NCI-H510A (cell line): Measurements from ENCODE around the gene ENTPD5.

Experiments used
- DNase-seq: peaks from one replicate; lab custom pipeline; 2025; lab: John Stamatoyannopoulos, UW

The ENTPD5 gene, protein sequence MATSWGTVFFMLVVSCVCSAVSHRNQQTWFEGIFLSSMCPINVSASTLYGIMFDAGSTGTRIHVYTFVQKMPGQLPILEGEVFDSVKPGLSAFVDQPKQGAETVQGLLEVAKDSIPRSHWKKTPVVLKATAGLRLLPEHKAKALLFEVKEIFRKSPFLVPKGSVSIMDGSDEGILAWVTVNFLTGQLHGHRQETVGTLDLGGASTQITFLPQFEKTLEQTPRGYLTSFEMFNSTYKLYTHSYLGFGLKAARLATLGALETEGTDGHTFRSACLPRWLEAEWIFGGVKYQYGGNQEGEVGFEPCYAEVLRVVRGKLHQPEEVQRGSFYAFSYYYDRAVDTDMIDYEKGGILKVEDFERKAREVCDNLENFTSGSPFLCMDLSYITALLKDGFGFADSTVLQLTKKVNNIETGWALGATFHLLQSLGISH

GRCh38 chr14:74018586-74019407 lies at the start of gene ENTPD5, which contains the start of gene BBOF1:
Gene ENTPD5 (minus strand): TSS chr14:74019288. CDS start chr14:73988102, 31,186 bp downstream.
Gene BBOF1 (plus strand): TSS chr14:74019349. CDS start chr14:74019479, 130 bp downstream.
- DNase-seq, result peak; percentile 47

DNA sequence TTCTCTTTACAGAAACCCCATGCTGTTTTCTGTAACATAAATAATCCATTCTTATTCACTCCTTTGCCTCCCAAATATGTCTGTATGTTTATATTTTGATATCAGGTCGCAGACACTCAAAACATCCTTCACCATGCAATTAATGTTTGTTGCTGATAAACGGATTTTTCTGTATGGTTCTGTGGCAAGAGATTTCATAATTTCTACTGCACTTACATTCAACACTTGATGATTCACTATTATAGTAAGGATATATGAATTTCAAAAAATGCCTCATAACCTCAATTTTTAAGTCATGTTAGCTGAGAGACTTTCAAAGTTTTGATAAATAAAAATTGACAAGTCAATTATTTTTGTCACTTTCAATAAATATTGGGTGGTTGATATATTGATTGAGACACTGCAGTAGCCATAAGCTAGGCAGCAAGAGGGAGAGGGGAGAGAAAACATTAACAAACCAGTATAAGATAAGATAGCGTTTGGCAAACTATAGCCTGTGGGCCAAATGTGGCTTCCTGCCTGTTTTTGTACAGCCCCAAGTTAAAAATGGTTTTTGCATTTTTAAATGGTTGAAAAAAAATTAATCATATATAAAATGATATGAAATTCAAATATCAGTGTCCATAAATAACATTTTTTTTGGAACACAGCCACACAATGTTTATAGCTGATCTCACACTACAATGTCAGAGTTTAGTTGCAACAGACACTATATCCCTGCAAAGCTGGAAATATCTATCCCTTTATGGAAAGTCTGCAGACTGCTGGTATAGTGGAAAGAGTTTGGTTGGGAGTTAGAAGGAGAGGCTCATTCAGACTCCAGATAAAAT lies 46.9 kb upstream of the ENTPD5 start:
- DNase-seq, result no peak

GRCh38 chr14:74064883-74065282 lies 45.8 kb upstream of the ENTPD5 start:
- DNase-seq, result no peak

DNA sequence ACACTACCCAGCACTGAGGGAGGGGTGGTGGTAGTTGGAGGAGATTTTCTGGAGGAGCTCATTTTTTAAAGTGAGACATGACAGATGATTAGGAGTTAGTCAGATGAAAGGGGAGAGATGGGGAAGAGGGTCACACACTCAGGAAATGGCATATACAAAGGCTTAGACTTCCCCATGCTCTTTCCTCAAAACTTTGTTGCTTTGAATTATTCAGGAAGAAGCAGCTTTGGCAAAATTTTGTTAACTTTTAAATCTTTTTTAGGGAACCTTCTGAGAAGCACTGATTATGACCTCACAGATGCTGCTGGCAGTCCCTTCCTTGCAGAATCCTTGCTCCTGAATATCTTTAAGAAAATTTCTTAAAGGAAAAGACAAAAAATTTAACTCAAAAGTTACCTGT lies 45.3 kb upstream of the ENTPD5 start:
- DNase-seq, result no peak

DNA sequence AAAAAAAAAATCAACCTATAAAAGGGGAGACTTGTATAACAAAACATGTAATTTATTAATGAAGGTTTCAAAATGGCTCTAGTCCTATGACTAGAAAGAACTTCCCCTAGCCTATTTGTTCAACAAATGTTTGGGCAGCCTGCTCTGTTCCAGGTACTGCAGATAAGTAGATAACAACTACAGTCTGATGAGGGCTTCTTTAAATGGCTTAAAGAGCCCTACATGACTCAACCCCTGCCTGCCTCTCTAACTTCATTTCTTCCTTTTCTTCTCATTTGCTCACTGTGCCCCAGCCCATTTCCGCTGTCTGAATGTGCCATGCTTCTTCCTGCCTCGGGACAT lies 43.7 kb upstream of the ENTPD5 start:
- DNase-seq, result no peak

GRCh38 chr14:74049876-74050495 lies 30.9 kb upstream of the ENTPD5 start:
- DNase-seq, result no peak

DNA sequence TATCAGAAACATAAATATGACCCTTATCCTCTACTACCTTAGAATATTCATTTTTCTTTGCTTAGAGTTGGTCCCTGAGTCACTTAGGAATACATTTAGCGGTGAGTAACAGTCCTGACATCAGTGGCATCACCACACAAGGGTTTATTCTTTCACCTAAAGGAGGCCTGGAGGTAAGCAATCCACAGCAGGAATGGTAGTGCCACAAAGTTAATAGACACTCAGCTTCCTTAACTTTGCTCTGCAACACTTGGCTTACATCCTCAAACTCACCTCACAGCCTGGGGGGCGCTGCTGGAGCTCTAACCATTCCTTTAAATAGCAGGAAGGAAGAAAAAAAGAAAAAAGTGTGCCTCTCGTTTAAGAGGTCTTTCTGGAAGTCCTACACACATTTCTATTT lies 29.2 kb upstream of the ENTPD5 start:
- no peak for DNase-seq

GRCh38 chr14:74045522-74045921 lies 26.4 kb upstream of the ENTPD5 start:
- no peak for DNase-seq

DNA sequence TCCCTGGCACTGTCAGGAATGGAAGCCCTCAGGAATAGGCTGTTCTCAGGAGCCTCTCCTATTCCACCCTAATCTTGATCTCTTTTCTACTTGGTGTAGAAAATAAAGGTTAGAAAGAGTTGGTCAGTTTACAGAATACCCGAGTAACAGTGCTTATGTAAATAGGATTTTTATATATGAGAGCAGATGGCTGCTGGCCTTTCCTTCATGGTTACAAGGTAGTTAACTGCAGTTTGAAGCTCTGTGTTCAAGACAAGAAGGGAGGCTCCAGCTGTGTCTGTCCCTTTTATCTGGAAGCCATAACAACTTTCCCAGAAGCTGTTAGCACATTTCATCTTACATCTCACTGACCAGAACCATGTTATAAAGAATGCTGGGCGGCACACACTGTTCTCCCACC lies 23.2 kb upstream of the ENTPD5 start:
- DNase-seq, result no peak

GRCh38 chr14:74038020-74038859 lies 19.2 kb upstream of the ENTPD5 start:
- DNase-seq, result no peak

DNA sequence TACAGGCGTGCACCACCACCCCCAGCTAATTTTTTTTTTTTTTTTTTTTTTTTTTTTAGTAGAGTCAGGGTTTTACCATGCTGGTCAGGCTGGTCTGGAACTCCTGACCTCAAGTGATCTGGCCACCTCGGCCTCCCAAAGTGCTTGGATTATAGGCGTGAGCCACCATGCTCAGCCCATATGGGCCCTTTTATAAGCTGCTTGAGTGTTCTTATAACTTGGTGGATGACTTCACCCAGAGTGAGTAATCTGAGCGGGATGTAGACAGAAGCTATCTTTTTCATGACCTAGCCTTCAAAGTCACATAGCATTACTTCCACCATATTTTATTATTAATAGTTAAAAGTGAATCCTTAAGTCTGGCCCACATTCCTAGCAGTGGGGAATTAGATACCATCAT lies 16.5 kb upstream of the ENTPD5 start:
- no peak for DNase-seq

GRCh38 chr14:74034572-74034971 lies 15.5 kb upstream of the ENTPD5 start:
- DNase-seq, result no peak

GRCh38 chr14:74029136-74029535 lies 10.0 kb upstream of the ENTPD5 start:
- no peak for DNase-seq

- no peak for DNase-seq
Measured at GRCh38 chr14:74022346-74022745, 3.3 kb upstream of the ENTPD5 start.

- no peak for DNase-seq
Measured at GRCh38 chr14:74019408-74020137, 485 bp upstream of the ENTPD5 start.

DNA sequence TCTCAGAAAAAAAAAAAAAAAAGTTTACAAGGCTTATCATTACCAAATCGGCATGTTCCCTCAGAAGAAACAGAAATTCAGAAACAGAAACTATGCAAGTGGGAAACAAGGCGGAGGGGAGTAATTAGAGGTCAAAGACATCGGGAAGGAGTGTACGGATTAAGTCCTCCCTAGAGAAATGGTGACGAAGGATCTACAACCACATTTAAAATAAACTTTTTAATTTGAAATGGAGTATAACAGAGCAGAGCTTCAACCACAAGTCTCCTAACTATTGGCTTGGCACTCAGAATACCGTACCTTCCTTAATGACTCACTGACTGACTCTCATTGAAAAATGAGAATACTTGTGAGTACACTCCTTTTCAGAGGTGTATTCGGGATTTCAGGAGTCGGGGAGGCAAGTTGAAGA lies 908 bp downstream of the ENTPD5 start:
- no peak for DNase-seq

GRCh38 chr14:74015963-74016362 lies 3.1 kb downstream of the ENTPD5 start:
- DNase-seq, result no peak

- DNase-seq, result no peak
Measured at GRCh38 chr14:74015176-74015575, 3.9 kb downstream of the ENTPD5 start.

DNA sequence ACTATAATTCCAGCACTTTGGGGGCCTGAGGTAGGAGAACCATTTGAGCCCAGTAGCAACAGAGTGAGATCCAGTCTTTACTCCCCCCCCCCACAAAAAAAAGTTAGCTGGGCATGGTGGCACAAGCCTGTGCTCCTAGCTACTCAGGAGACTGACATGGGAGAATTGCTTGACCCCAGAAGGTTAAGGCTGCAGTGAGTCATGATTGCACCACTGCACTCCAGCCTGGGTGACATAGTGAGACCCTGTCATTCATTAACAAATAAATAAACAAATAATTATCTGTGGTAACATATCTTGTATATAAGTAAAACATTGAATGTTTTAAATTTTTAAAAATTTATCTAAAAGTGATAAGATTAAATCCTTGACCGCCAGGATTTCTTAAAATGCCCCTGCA lies 4.8 kb downstream of the ENTPD5 start:
- DNase-seq, result no peak

GRCh38 chr14:74008843-74009499 lies 10.1 kb downstream of the ENTPD5 start:
- no peak for DNase-seq
